ENCODE data around the gene SETDB1.

The SETDB1 gene

GRCh38 chr1:150960646-150961045 is 34.5 kb downstream of the SETDB1 start:
- no peak overlapping the region for H3K4me3 ChIP-seq (replicated peaks in 1 of 2; ENCODE audit: low read depth in 2 of 2, low read length in 2 of 2)
- no peak for TF ChIP-seq CTCF (IDR thresholded peaks at IDR 0.05; ENCODE audit: low read depth, low read length)
- DNase-seq (ENCODE audit: low read depth in 2 of 2), result no peak

- no peak for TF ChIP-seq CTCF (IDR thresholded peaks at IDR 0.05; ENCODE audit: low read depth, low read length)
- H3K4me3 ChIP-seq (replicated peaks in 1 of 2; ENCODE audit: low read depth in 2 of 2, low read length in 2 of 2), result no peak overlapping the region
- DNase-seq (ENCODE audit: low read depth in 2 of 2), result no peak
Measured at GRCh38 chr1:150961756-150962155, 35.6 kb downstream of the SETDB1 start.

- H3K4me3 ChIP-seq (replicated peaks in 1 of 2; ENCODE audit: low read depth in 2 of 2, low read length in 2 of 2), result no peak overlapping the region
- DNase-seq (ENCODE audit: low read depth in 2 of 2), result no peak
- TF ChIP-seq CTCF (IDR thresholded peaks at IDR 0.05; ENCODE audit: low read depth, low read length), result no peak
Measured at GRCh38 chr1:150963321-150964163, 37.4 kb downstream of the SETDB1 start.

- no peak overlapping the region for H3K4me3 ChIP-seq (replicated peaks in 1 of 2; ENCODE audit: low read depth in 2 of 2, low read length in 2 of 2)
- no peak for DNase-seq (ENCODE audit: low read depth in 2 of 2)
Measured at GRCh38 chr1:150964164-150964489, 38.0 kb downstream of the SETDB1 start.

GRCh38 chr1:150965605-150966004 is 39.4 kb downstream of the SETDB1 start:
- no peak overlapping the region for H3K4me3 ChIP-seq (replicated peaks in 1 of 2; ENCODE audit: low read depth in 2 of 2, low read length in 2 of 2)
- no peak for DNase-seq (ENCODE audit: low read depth in 2 of 2)
- TF ChIP-seq CTCF (IDR thresholded peaks at IDR 0.05; ENCODE audit: low read depth, low read length), result no peak

More at GRCh38 chr1:150964164-150964489, 38.0 kb downstream of the SETDB1 start:
- TF ChIP-seq CTCF (IDR thresholded peaks at IDR 0.05; ENCODE audit: low read depth, low read length), result no peak

- no peak overlapping the region for H3K4me3 ChIP-seq (replicated peaks in 1 of 2; ENCODE audit: low read depth in 2 of 2, low read length in 2 of 2)
- no peak for TF ChIP-seq CTCF (IDR thresholded peaks at IDR 0.05; ENCODE audit: low read depth, low read length)
- DNase-seq (ENCODE audit: low read depth in 2 of 2), result no peak
Measured at GRCh38 chr1:150966011-150966410, 39.8 kb downstream of the SETDB1 start.

- no peak overlapping the region for H3K4me3 ChIP-seq (replicated peaks in 1 of 2; ENCODE audit: low read depth in 2 of 2, low read length in 2 of 2)
- TF ChIP-seq CTCF (IDR thresholded peaks at IDR 0.05; ENCODE audit: low read depth, low read length), result no peak
- no peak for DNase-seq (ENCODE audit: low read depth in 2 of 2)
Measured at GRCh38 chr1:150967936-150968335, 41.8 kb downstream of the SETDB1 start.

Measured in cardiac fibroblast (primary cell).